ENCODE data around the gene TMOD1. TPM values are rescaled to one million over a fixed set of nuclear protein-coding genes. Genes with fewer than 3 reads are reported as not detected.
A peak's percentile ranks its signal among the peaks of the same experiment; 100 is the strongest.
"Not testable (repeated sequence)": the region's sequence is repeated elsewhere in the genome, so short reads cannot be mapped to it uniquely, and the experiment has no call there.

TMOD1 gene
- total and polyA plus RNA-seq, 2 donors: 0.42 to 4.2 TPM

- not testable (repeated sequence) for H3K27ac ChIP-seq (ENCODE audit: low read depth in 1 of 2, low read length in 1 of 2); H3K4me1 ChIP-seq (ENCODE audit: control insufficient read depth in 2 of 2, insufficient read depth in 2 of 2, low read length in 2 of 2); H3K27me3 ChIP-seq (ENCODE audit: control insufficient read depth in 2 of 2, insufficient read depth in 1 of 2, low read length in 1 of 2); DNase-seq (ENCODE audit: low read depth in 6 of 9, low spot score in 9 of 9); H3K36me3 ChIP-seq (ENCODE audit: control insufficient read depth in 2 of 2, insufficient read depth in 2 of 2, low read length in 1 of 2); H3K9me3 ChIP-seq (ENCODE audit: control insufficient read depth in 2 of 2, insufficient read depth in 1 of 2, low read length in 1 of 2); H3K4me3 ChIP-seq (ENCODE audit: low read length in 2 of 2)
- WGBS: 97% methylated on average over 7 of the region's 7 CpGs
Measured at GRCh38 chr9:97586909-97587308, 85.4 kb downstream of the TMOD1 start.

GRCh38 chr9:97591535-97591934 is 90.1 kb downstream of the TMOD1 start:
- Histone ChIP-seq H3K4me3 (ENCODE audit: low read length in 2 of 2) (no peak overlapping the region), H3K4me1 (ENCODE audit: control insufficient read depth in 2 of 2, insufficient read depth in 2 of 2, low read length in 2 of 2) (no peaks in the 10 kb centered on the region), H3K9me3 (ENCODE audit: control insufficient read depth in 2 of 2, insufficient read depth in 1 of 2, low read length in 1 of 2) (no peaks in the 10 kb centered on the region), H3K27ac (ENCODE audit: low read depth in 1 of 2, low read length in 1 of 2) (no peak overlapping the region), H3K27me3 (ENCODE audit: control insufficient read depth in 2 of 2, insufficient read depth in 1 of 2, low read length in 1 of 2) (no peaks in the 10 kb centered on the region), H3K36me3 (ENCODE audit: control insufficient read depth in 2 of 2, insufficient read depth in 2 of 2, low read length in 1 of 2) (no peaks in the 10 kb centered on the region)
- 95% methylated on average over 6 of the region's 6 CpGs for WGBS
- DNase-seq (ENCODE audit: low read depth in 6 of 9, low spot score in 9 of 9): no peak

GRCh38 chr9:97592126-97592525 is 90.7 kb downstream of the TMOD1 start:
- no peaks in the 10 kb centered on the region for H3K4me1 ChIP-seq (ENCODE audit: control insufficient read depth in 2 of 2, insufficient read depth in 2 of 2, low read length in 2 of 2)
- no peaks in the 10 kb centered on the region for H3K9me3 ChIP-seq (ENCODE audit: control insufficient read depth in 2 of 2, insufficient read depth in 1 of 2, low read length in 1 of 2)
- no peaks in the 10 kb centered on the region for H3K27me3 ChIP-seq (ENCODE audit: control insufficient read depth in 2 of 2, insufficient read depth in 1 of 2, low read length in 1 of 2)
- WGBS: 85% methylated on average over 1 of the region's 1 CpG
- H3K36me3 ChIP-seq (ENCODE audit: control insufficient read depth in 2 of 2, insufficient read depth in 2 of 2, low read length in 1 of 2): no peaks in the 10 kb centered on the region
- no peak overlapping the region for H3K27ac ChIP-seq (ENCODE audit: low read depth in 1 of 2, low read length in 1 of 2)
- no peak for DNase-seq (ENCODE audit: low read depth in 6 of 9, low spot score in 9 of 9)
- H3K4me3 ChIP-seq (ENCODE audit: low read length in 2 of 2): no peak overlapping the region

- Histone ChIP-seq H3K4me1 (ENCODE audit: control insufficient read depth in 2 of 2, insufficient read depth in 2 of 2, low read length in 2 of 2) (peaks cover 0 to 4% of the 10 kb centered on the region in 2 donors), H3K9me3 (ENCODE audit: control insufficient read depth in 2 of 2, insufficient read depth in 1 of 2, low read length in 1 of 2) (no peaks in the 10 kb centered on the region), H3K27me3 (ENCODE audit: control insufficient read depth in 2 of 2, insufficient read depth in 1 of 2, low read length in 1 of 2) (no peaks in the 10 kb centered on the region), H3K36me3 (ENCODE audit: control insufficient read depth in 2 of 2, insufficient read depth in 2 of 2, low read length in 1 of 2) (no peaks in the 10 kb centered on the region), H3K4me3 (ENCODE audit: low read length in 2 of 2) (no peak overlapping the region), H3K27ac (ENCODE audit: low read depth in 1 of 2, low read length in 1 of 2) (no peak overlapping the region)
- WGBS: 96% methylated on average over 4 of the region's 4 CpGs
- DNase-seq (ENCODE audit: low read depth in 6 of 9, low spot score in 9 of 9): no peak
Measured at GRCh38 chr9:97593960-97594359, 92.5 kb downstream of the TMOD1 start.

GRCh38 chr9:97594381-97594921 is 93.0 kb downstream of the TMOD1 start:
- 99% methylated on average over 11 of the region's 11 CpGs for WGBS
- no peaks in the 10 kb centered on the region for H3K9me3 ChIP-seq (ENCODE audit: control insufficient read depth in 2 of 2, insufficient read depth in 1 of 2, low read length in 1 of 2)

GRCh38 chr9:97596906-97597305 is 95.4 kb downstream of the TMOD1 start:
- no peaks in the 10 kb centered on the region for H3K9me3 ChIP-seq (ENCODE audit: control insufficient read depth in 2 of 2, insufficient read depth in 1 of 2, low read length in 1 of 2)
- no peaks in the 10 kb centered on the region for H3K27me3 ChIP-seq (ENCODE audit: control insufficient read depth in 2 of 2, insufficient read depth in 1 of 2, low read length in 1 of 2)
- peaks cover 0 to 4% of the 10 kb centered on the region in 2 donors for H3K4me1 ChIP-seq (ENCODE audit: control insufficient read depth in 2 of 2, insufficient read depth in 2 of 2, low read length in 2 of 2)
- DNase-seq (ENCODE audit: low read depth in 6 of 9, low spot score in 9 of 9): no peak
- 89% methylated on average over 4 of the region's 4 CpGs for WGBS
- no peak overlapping the region for H3K4me3 ChIP-seq (ENCODE audit: low read length in 2 of 2)
- H3K36me3 ChIP-seq (ENCODE audit: control insufficient read depth in 2 of 2, insufficient read depth in 2 of 2, low read length in 1 of 2): peaks cover 4 to 19% of the 10 kb centered on the region in 2 donors
- no peak overlapping the region for H3K27ac ChIP-seq (ENCODE audit: low read depth in 1 of 2, low read length in 1 of 2)

More at GRCh38 chr9:97594381-97594921, 93.0 kb downstream of the TMOD1 start:
- Histone ChIP-seq H3K27me3 (ENCODE audit: control insufficient read depth in 2 of 2, insufficient read depth in 1 of 2, low read length in 1 of 2) (no peaks in the 10 kb centered on the region), H3K27ac (ENCODE audit: low read depth in 1 of 2, low read length in 1 of 2) (no peak overlapping the region), H3K4me1 (ENCODE audit: control insufficient read depth in 2 of 2, insufficient read depth in 2 of 2, low read length in 2 of 2) (peaks cover 0 to 4% of the 10 kb centered on the region in 2 donors), H3K4me3 (ENCODE audit: low read length in 2 of 2) (no peak overlapping the region), H3K36me3 (ENCODE audit: control insufficient read depth in 2 of 2, insufficient read depth in 2 of 2, low read length in 1 of 2) (peaks cover 0 to 3% of the 10 kb centered on the region in 2 donors)
- no peak for DNase-seq (ENCODE audit: low read depth in 6 of 9, low spot score in 9 of 9)

GRCh38 chr9:97598461-97599288 is 97.2 kb downstream of the TMOD1 start:
- WGBS: 36% methylated on average over 11 of the region's 11 CpGs
- Histone ChIP-seq H3K4me3 (ENCODE audit: low read length in 2 of 2) (no peak overlapping the region), H3K9me3 (ENCODE audit: control insufficient read depth in 2 of 2, insufficient read depth in 1 of 2, low read length in 1 of 2) (no peaks in the 10 kb centered on the region), H3K27me3 (ENCODE audit: control insufficient read depth in 2 of 2, insufficient read depth in 1 of 2, low read length in 1 of 2) (no peaks in the 10 kb centered on the region), H3K4me1 (ENCODE audit: control insufficient read depth in 2 of 2, insufficient read depth in 2 of 2, low read length in 2 of 2) (peaks cover 0 to 4% of the 10 kb centered on the region in 2 donors), H3K36me3 (ENCODE audit: control insufficient read depth in 2 of 2, insufficient read depth in 2 of 2, low read length in 1 of 2) (peaks cover 10 to 35% of the 10 kb centered on the region in 2 donors), H3K27ac (ENCODE audit: low read depth in 1 of 2, low read length in 1 of 2) (no peak overlapping the region)
- peak; percentile 52 to 88 (median 67) for DNase-seq (ENCODE audit: low read depth in 6 of 9, low spot score in 9 of 9)

- Histone ChIP-seq H3K36me3 (ENCODE audit: control insufficient read depth in 2 of 2, insufficient read depth in 2 of 2, low read length in 1 of 2) (peaks cover 13 to 39% of the 10 kb centered on the region in 2 donors), H3K4me3 (ENCODE audit: low read length in 2 of 2) (no peak overlapping the region), H3K27me3 (ENCODE audit: control insufficient read depth in 2 of 2, insufficient read depth in 1 of 2, low read length in 1 of 2) (no peaks in the 10 kb centered on the region), H3K4me1 (ENCODE audit: control insufficient read depth in 2 of 2, insufficient read depth in 2 of 2, low read length in 2 of 2) (peaks cover 0 to 4% of the 10 kb centered on the region in 2 donors), H3K9me3 (ENCODE audit: control insufficient read depth in 2 of 2, insufficient read depth in 1 of 2, low read length in 1 of 2) (no peaks in the 10 kb centered on the region), H3K27ac (ENCODE audit: low read depth in 1 of 2, low read length in 1 of 2) (no peak overlapping the region)
- DNase-seq (ENCODE audit: low read depth in 6 of 9, low spot score in 9 of 9): no peak
- WGBS: 94% methylated on average over 7 of the region's 7 CpGs
Measured at GRCh38 chr9:97599314-97599846, 97.9 kb downstream of the TMOD1 start.

GRCh38 chr9:97600531-97601227 is 99.2 kb downstream of the TMOD1 start:
- Histone ChIP-seq H3K4me1 (ENCODE audit: control insufficient read depth in 2 of 2, insufficient read depth in 2 of 2, low read length in 2 of 2) (peaks cover 0 to 4% of the 10 kb centered on the region in 2 donors), H3K9me3 (ENCODE audit: control insufficient read depth in 2 of 2, insufficient read depth in 1 of 2, low read length in 1 of 2) (no peaks in the 10 kb centered on the region), H3K4me3 (ENCODE audit: low read length in 2 of 2) (no peak overlapping the region), H3K36me3 (ENCODE audit: control insufficient read depth in 2 of 2, insufficient read depth in 2 of 2, low read length in 1 of 2) (peaks cover 26 to 52% of the 10 kb centered on the region in 2 donors), H3K27me3 (ENCODE audit: control insufficient read depth in 2 of 2, insufficient read depth in 1 of 2, low read length in 1 of 2) (no peaks in the 10 kb centered on the region), H3K27ac (ENCODE audit: low read depth in 1 of 2, low read length in 1 of 2) (no peak overlapping the region)
- no peak for DNase-seq (ENCODE audit: low read depth in 6 of 9, low spot score in 9 of 9)
- 98% methylated on average over 8 of the region's 8 CpGs for WGBS

Data from thymus (tissue), 11 donors.